A549 (cell line): ENCODE results near the gene HARBI1.

Experiments used
- CTCF ChIP-seq: fragments of >200 bp; sonication (Bioruptor Twin); formaldehyde crosslinking; IDR thresholded peaks from 3 replicates; pipeline ENCODE4 v1.5.1; 2016
- KDM5A ChIP-seq: fragments of 200-600 bp; sonication (generic); IDR thresholded peaks from 2 replicates; pipeline ENCODE4 v1.6.1; 2016; ENCODE audit warnings: antibody characterized with exemption, mild to moderate bottlenecking

GRCh38 chr11:46641639-46642038, 24.6 kb upstream of the HARBI1 start:
- TF ChIP-seq CTCF, result no peak
- no peak for TF ChIP-seq KDM5A
